Body of pancreas (tissue), 4 donors: Measurements from ENCODE around the gene RPTOR. TPM values are rescaled to one million over a fixed set of nuclear protein-coding genes. Genes with fewer than 3 reads are reported as not detected.

Source experiments
- ATAC-seq: fragments of 150-250 bp; one replicate; pipeline ENCODE4 v1.9.1; 2016
- DNase-seq, 4 donors: peaks; one replicate each; pipeline ENCODE4 v3.0.0-alpha.2; 2019
- H3K27ac ChIP-seq, 4 donors: fragments of 200-600 bp; sonication (generic); 1 replicate in 3 of 4; 2 replicates in 1 of 4; pipeline versions ENCODE4 v1.5.1 to v1.6.1; 2016 to 2019; ENCODE audit warnings: mild to moderate bottlenecking in 1 of 4, mixed read lengths in 1 of 4, moderate library complexity in 1 of 4
- H3K27me3 ChIP-seq, 2 donors: fragments of 200-600 bp; sonication (generic); one replicate each; pipeline ENCODE4 v1.6.0; 2016; ENCODE audit warnings: mild to moderate bottlenecking in 1 of 2
- H3K36me3 ChIP-seq, 2 donors: fragments of 200-600 bp; sonication (generic); replicated peaks in 1 of 2; 2 replicates each; pipeline ENCODE4 v1.5.1; 2016; ENCODE audit warnings: low read depth in 2 of 2; ENCODE audit not compliant: insufficient read depth in 1 of 2
- H3K4me1 ChIP-seq: fragments of 200-600 bp; sonication (generic); one replicate; pipeline ENCODE4 v1.6.0; 2016
- H3K4me3 ChIP-seq, 2 donors: fragments of 200-600 bp; sonication (generic); 1 replicate in 1 of 2; 2 replicates in 1 of 2; pipeline ENCODE4 v1.5.1; 2016 to 2019
- H3K9me3 ChIP-seq, 3 donors: fragments of 200-600 bp; sonication (generic); 1 replicate in 2 of 3; 2 replicates in 1 of 3; pipeline ENCODE4 v1.5.1; 2016
- CTCF ChIP-seq, 7 experiments: fragments of 450-650 bp in 4 of 7; fragments of 200-600 bp in 3 of 7; sonication (generic) in 3 of 7; IDR thresholded peaks; one replicate each; pipeline ENCODE4 v1.5.1; 2016 to 2019; ENCODE audit warnings: antibody characterized with exemption in 7 of 7
- POLR2A ChIP-seq, 3 donors: fragments of 450-650 bp; IDR thresholded peaks; one replicate each; pipeline ENCODE4 v1.6.1; 2016; ENCODE audit warnings: antibody characterized with exemption in 3 of 3, mild to moderate bottlenecking in 2 of 3
- WGBS, 2 donors: methylation state at CpG; one replicate each; pipeline ENCODE4 v1.1.5; 2017; 5-methylcytosine and 5-hydroxymethylcytosine counted together
- intact Hi-C: fragments of 100-400 bp; cut with DNase I; formaldehyde crosslinking; loops from one replicate; pipeline ENCODE4 v1.15.1; 2023
- total RNA-seq, 2 donors: library from RNA; depleted of rRNA; stranded (reverse); fragments of >200 nt; gene quantifications; one replicate each; pipeline ENCODE4 v1.1.0, GENCODE V29; 2016

The RPTOR gene
- total RNA-seq, 2 donors from 2014 or later: 22.3 to 34.3 TPM

- WGBS, 2 donors: 86 to 97% methylated on average over 13 of the region's 13 CpGs
- H3K27me3 ChIP-seq: no peaks in the 10 kb centered on the region
- DNase-seq (no peak), ATAC-seq (no peak)
- no peaks in the 10 kb centered on the region for H3K4me1 ChIP-seq
- H3K4me3 ChIP-seq: no peak overlapping the region
- intact Hi-C loops: no loop called here
- H3K27ac ChIP-seq: no peak overlapping the region
- no peaks in the 10 kb centered on the region for H3K36me3 ChIP-seq
- TF ChIP-seq POLR2A (IDR thresholded peaks at IDR 0.05) (no peak), CTCF (IDR thresholded peaks at IDR 0.05) (no peak)
- no peaks in the 10 kb centered on the region for H3K9me3 ChIP-seq
Measured at GRCh38 chr17:80689129-80689619, 144.5 kb downstream of the RPTOR start.

DNA sequence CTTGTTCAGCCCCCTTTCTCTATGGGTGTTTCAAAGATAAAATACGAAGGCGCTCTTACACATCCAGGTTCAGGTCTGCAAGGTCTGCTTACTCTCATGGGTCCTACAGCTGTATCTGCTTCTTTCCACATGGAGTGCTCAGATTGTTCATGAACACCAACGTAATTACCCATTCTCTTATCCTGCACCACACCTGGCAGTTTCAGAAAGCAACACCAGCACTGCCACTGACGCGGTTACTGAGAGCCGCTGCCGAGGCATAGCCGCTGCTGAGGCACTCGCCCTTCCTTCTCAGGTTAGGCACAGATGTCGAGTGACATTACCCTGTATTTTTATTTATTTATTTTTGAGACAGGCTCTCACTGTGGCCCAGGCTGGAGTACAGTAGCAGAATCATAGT is 147.1 kb downstream of the RPTOR start:
- no peak for DNase-seq

DNA sequence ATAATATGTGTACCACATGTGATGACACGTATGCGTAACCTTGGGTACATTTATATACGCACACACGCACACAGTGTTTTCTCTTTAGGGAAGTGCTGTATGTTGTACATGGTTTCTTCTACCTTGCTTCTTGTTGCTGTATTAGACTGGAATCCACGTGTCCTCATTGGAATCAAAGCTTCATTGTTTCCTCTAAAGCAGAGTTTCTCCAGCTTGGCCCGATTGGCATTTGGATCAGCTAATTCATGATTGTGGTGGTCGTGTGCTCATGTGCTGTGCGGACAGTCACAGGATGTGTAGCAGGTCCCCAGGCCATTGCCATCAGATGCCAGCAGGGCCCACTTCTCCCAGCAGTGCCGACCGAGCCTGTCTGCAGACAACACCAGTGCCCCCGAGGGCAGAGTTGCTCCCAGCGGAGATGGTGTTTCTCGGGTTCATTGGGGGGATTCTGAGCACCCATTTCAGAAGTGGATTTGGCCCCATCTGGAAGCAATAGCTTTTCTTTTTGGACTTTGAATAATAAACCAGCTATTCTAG is 148.4 kb downstream of the RPTOR start:
- Histone ChIP-seq H3K4me1 (peaks cover 15% of the 10 kb centered on the region), H3K9me3 (no peaks in the 10 kb centered on the region), H3K4me3 (no peak overlapping the region), H3K36me3 (no peaks in the 10 kb centered on the region), H3K27ac (no peak overlapping the region), H3K27me3 (no peaks in the 10 kb centered on the region)
- no peak for TF ChIP-seq POLR2A (IDR thresholded peaks at IDR 0.05)
- TF ChIP-seq CTCF (IDR thresholded peaks at IDR 0.05): no peak
- ATAC-seq: no peak
- WGBS, 2 donors: 79 to 85% methylated on average over 9 to 12 of the region's 13 CpGs
- intact Hi-C loops: no loop called here
- no peak for DNase-seq

More for the DNA sequence above, 147.1 kb downstream of the RPTOR start:
- Histone ChIP-seq H3K9me3 (no peaks in the 10 kb centered on the region), H3K4me1 (peaks cover 15% of the 10 kb centered on the region), H3K36me3 (no peaks in the 10 kb centered on the region), H3K27me3 (no peaks in the 10 kb centered on the region), H3K4me3 (no peak overlapping the region), H3K27ac (no peak overlapping the region)
- intact Hi-C loops: no loop called here
- no peak for ATAC-seq
- no peak for TF ChIP-seq POLR2A (IDR thresholded peaks at IDR 0.05)
- TF ChIP-seq CTCF (IDR thresholded peaks at IDR 0.05): no peak
- 97 to 98% methylated on average over 10 of the region's 10 CpGs for WGBS, 2 donors

- ATAC-seq: no peak
Measured at GRCh38 chr17:80693511-80693910, 148.9 kb downstream of the RPTOR start.

More at GRCh38 chr17:80693511-80693910, 148.9 kb downstream of the RPTOR start:
- 84 to 94% methylated on average over 12 of the region's 12 CpGs for WGBS, 2 donors
- Histone ChIP-seq H3K4me1 (peaks cover 15% of the 10 kb centered on the region), H3K4me3 (no peak overlapping the region), H3K27ac (no peak overlapping the region), H3K27me3 (no peaks in the 10 kb centered on the region), H3K9me3 (no peaks in the 10 kb centered on the region), H3K36me3 (no peaks in the 10 kb centered on the region)
- intact Hi-C loops: no loop called here
- TF ChIP-seq POLR2A (IDR thresholded peaks at IDR 0.05): no peak
- TF ChIP-seq CTCF (IDR thresholded peaks at IDR 0.05): no peak
- no peak for DNase-seq
